ENCODE results near the gene EIPR1.

DNA sequence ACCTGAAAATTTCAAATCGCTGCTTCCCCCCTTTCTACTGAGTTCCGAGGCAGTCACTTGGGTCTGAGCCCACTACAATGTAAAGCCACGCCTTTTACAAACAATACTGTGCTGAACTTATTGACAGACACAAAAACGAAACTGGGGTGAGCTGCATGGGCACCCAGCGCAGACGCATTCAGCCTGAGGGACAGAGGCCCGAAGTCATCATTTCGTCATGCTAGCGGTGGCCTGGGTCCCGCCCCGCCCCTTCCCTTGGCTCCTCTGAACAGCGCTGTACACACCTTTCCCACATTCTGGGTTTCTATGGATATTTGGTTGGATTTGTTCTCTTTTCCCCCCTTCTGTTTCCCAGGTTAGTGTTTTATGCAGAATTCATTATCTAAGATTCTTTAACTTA, 71.7 kb downstream of the EIPR1 start:
- TF ChIP-seq CTCF (IDR thresholded peaks at IDR 0.05; ENCODE audit: extremely low read depth in 1 of 2, insufficient read depth in 1 of 2, low read depth in 1 of 2, low read length in 2 of 2) = no peak
- no peak for TF ChIP-seq POLR2A (IDR thresholded peaks at IDR 0.05; ENCODE audit: low read depth, low read length)
- TF ChIP-seq POLR2AphosphoS5 (IDR thresholded peaks at IDR 0.05; ENCODE audit: insufficient read depth, low read depth, low read length) = no peak
- TF ChIP-seq EZH2 (IDR thresholded peaks at IDR 0.05; ENCODE audit: borderline replicate concordance, low read depth, low read length, severe bottlenecking) = no peak
- TF ChIP-seq MAX (IDR thresholded peaks at IDR 0.05; ENCODE audit: insufficient read depth, insufficient read length) = no peak
- TF ChIP-seq JUN (IDR thresholded peaks at IDR 0.05; ENCODE audit: borderline replicate concordance, insufficient read depth, insufficient read length, low read depth) = no peak
- no peak for TF ChIP-seq FOS (IDR thresholded peaks at IDR 0.05; ENCODE audit: borderline replicate concordance, insufficient read depth, low read length)
- TF ChIP-seq MYC (IDR thresholded peaks at IDR 0.05; ENCODE audit: low read depth, low read length) = no peak
